HL-60 (cell line): ENCODE results near the gene MYRIP.

ENCODE experiments used
- DNase-seq, 2 experiments: peaks; one replicate each; pipeline ENCODE4 v3.0.0-alpha.2; 2010 to 2020; ENCODE audit warnings: low read depth in 1 of 2, low spot score in 1 of 2
- H3K27ac ChIP-seq: fragments of 250-450 bp; sonication (Bioruptor Pico); replicated peaks from 2 replicates; pipeline ENCODE4 v1.5.1; 2020; ENCODE audit warnings: mild to moderate bottlenecking, moderate library complexity
- H3K27me3 ChIP-seq: fragments of 250-450 bp; sonication (Bioruptor Pico); 2 replicates; pipeline ENCODE4 v1.5.1; 2021; ENCODE audit warnings: mild to moderate bottlenecking, moderate library complexity; ENCODE audit not compliant: insufficient read depth, poor library complexity, severe bottlenecking
- H3K4me3 ChIP-seq: replicated peaks from 2 replicates; pipeline ENCODE4 v1.5.1; 2011; ENCODE audit warnings: mild to moderate bottlenecking, control low read depth, low read length; ENCODE audit not compliant: insufficient read depth
- GABPA ChIP-seq: IDR thresholded peaks from 2 replicates; pipeline ENCODE4 v1.6.1; 2012; ENCODE audit warnings: low read depth
- POLR2AphosphoS5 ChIP-seq: IDR thresholded peaks from 2 replicates; pipeline ENCODE4 v1.6.1; 2012; ENCODE audit warnings: low read depth
- REST ChIP-seq: IDR thresholded peaks from 2 replicates; pipeline ENCODE4 v1.6.1; 2012; ENCODE audit warnings: low read depth; ENCODE audit not compliant: insufficient replicate concordance
- SPI1 ChIP-seq: IDR thresholded peaks from 2 replicates; pipeline ENCODE4 v1.6.1; 2012; ENCODE audit warnings: low read depth, mild to moderate bottlenecking, borderline replicate concordance
- TF ChIP-seq, protein P1 (sequence below): IDR thresholded peaks from one replicate; pipeline ENCODE4 v1.5.1; 2011; ENCODE audit warnings: low read length, control low read depth, inconsistent platforms; ENCODE audit not compliant: insufficient read depth

The MYRIP gene

DNA sequence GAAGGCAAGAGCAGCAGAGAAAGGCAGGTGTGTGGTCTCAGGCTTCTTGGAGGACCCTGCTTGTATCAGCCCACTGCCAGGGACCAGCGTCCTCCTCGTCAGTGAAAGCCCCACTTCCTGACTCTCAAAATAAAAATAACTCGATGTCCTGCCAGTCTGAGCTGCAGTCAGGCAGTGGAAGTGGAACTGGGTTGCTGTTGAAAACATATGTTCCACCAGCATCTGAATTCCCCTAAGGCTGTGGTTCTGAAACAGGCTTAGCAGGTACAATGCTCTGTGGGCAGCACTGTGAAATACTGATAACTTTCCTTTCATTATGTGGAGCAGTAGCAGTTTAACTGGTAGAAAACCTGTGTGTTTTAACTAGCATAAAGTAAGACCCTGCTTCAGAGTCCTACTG lies 378.5 kb downstream of the MYRIP start:
- Histone ChIP-seq H3K27ac (no peak overlapping the region), H3K4me3 (no peak overlapping the region), H3K27me3 (no peaks in the 10 kb centered on the region)
- TF ChIP-seq POLR2AphosphoS5 (no peak), REST (no peak), GABPA (no peak), SPI1 (no peak)
- TF ChIP-seq, protein P1, sequence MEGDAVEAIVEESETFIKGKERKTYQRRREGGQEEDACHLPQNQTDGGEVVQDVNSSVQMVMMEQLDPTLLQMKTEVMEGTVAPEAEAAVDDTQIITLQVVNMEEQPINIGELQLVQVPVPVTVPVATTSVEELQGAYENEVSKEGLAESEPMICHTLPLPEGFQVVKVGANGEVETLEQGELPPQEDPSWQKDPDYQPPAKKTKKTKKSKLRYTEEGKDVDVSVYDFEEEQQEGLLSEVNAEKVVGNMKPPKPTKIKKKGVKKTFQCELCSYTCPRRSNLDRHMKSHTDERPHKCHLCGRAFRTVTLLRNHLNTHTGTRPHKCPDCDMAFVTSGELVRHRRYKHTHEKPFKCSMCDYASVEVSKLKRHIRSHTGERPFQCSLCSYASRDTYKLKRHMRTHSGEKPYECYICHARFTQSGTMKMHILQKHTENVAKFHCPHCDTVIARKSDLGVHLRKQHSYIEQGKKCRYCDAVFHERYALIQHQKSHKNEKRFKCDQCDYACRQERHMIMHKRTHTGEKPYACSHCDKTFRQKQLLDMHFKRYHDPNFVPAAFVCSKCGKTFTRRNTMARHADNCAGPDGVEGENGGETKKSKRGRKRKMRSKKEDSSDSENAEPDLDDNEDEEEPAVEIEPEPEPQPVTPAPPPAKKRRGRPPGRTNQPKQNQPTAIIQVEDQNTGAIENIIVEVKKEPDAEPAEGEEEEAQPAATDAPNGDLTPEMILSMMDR = no peak
- no peak for DNase-seq

DNA sequence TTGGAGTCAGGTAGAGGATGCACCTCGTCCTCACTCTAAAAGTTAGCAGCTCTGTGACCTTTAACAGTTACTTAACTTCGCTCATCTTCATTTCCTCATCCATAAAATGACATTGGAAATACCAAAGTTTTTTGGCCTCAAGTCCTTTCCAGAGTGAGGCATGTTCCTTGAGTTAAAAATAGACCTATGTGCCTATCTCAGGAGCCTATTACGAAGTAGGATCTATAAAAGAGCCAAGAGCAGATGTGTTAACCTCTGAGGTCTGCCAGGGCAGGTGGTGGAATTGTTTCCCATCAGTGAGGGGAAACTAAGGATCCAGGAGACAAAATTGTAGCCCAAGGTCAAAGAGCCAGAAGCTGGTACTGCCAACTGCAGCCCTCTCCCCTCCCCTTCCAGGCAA lies 379.7 kb downstream of the MYRIP start:
- TF ChIP-seq, protein P1 = no peak
- no peak for TF ChIP-seq SPI1
- TF ChIP-seq POLR2AphosphoS5 = no peak
- TF ChIP-seq REST = no peak
- no peak for TF ChIP-seq GABPA
- no peak overlapping the region for H3K4me3 ChIP-seq
- DNase-seq = no peak
- no peak overlapping the region for H3K27ac ChIP-seq
- no peaks in the 10 kb centered on the region for H3K27me3 ChIP-seq

- no peak overlapping the region for H3K27ac ChIP-seq
- no peaks in the 10 kb centered on the region for H3K27me3 ChIP-seq
- no peak overlapping the region for H3K4me3 ChIP-seq
- no peak for TF ChIP-seq GABPA
- no peak for TF ChIP-seq POLR2AphosphoS5
- no peak for DNase-seq
These were observed 380.6 kb downstream of the MYRIP start for GRCh38 chr3:40190056-40190455.

GRCh38 chr3:40191251-40191650 lies 381.8 kb downstream of the MYRIP start:
- Histone ChIP-seq H3K27me3 (no peaks in the 10 kb centered on the region), H3K4me3 (no peak overlapping the region), H3K27ac (no peak overlapping the region)
- TF ChIP-seq REST (no peak), GABPA (no peak), SPI1 (no peak), POLR2AphosphoS5 (no peak)
- TF ChIP-seq, protein P1 = no peak
- DNase-seq = no peak
